Stimulated activated CD4-positive, alpha-beta T cell treated with anti-CD3 and anti-CD28 coated beads, Interleukin-2, amount 100 ng/mL, for 48 hours (primary cell): ENCODE data around the gene OLFM1.
"Not testable (repeated sequence)": the region's sequence is repeated elsewhere in the genome, so short reads cannot be mapped to it uniquely, and the experiment has no call there.

Experiments
- DNase-seq, 2 donors: peaks; one replicate each; pipeline ENCODE4 v3.0.0-alpha.2; 2020

The OLFM1 gene

GRCh38 chr9:135156525-135157510, 69.3 kb downstream of the OLFM1 start:
- DNase-seq = peak; percentile 8 to 13

- no peak for DNase-seq
These were observed 70.5 kb downstream of the OLFM1 start for GRCh38 chr9:135157856-135158563.

DNA sequence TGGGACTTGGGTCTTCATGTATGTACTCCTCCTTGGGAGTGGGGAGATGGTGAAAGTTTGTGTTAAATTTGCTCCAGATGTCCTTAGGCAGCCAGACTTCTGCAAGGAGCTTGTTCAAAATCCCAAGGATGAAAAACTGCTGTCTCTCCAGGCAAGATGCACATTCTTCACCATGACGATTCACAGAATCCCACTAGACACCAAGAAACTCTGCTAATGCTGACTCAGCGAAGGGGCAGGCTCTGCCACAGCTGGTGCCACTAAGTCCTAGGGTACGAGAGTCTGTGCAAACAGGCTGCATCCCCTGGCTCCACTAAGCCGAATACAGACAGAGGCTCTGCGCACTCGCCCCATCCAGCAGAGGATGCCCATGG, 71.1 kb downstream of the OLFM1 start:
- DNase-seq = no peak

DNA sequence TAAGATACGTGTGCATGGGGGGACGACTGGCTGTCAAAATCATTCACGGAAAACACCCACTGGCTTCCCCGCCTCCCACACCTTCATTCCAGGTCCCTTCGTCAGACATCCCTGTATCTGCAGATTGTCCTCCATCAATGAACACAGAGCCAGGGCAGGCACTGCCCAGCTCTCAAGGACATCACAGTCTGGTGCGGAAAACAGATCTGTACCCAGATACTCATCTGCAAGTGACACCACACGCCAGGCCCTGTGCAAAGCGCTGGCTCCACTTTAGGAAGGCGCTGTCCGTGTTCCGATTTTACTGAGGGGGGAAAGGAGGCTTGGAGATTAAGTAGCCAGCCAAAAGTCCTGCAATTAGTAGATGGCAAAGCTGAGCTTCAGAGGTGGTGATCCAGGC, 72.3 kb downstream of the OLFM1 start:
- no peak for DNase-seq

DNA sequence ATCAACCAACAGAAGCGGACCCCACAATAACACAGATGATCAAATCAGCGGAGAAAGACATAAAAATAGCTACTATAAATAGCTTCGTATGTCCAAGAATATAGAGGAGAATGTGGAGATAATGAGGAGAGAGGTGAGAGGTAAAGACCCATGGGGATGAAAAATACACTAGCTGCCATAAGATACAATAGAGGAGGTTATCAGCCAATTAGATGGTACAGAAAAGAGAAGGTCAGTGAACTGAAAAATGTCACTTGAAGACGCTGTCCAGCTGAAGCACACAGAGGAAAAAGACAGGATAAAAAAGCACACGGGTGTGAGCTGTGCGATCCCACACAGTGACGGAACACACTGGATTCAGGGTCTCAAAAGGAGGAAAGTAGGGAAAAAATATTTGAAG, 73.4 kb downstream of the OLFM1 start:
- DNase-seq = no peak

- DNase-seq = not testable (repeated sequence)
These were observed 75.1 kb downstream of the OLFM1 start for GRCh38 chr9:135162599-135162998.

DNA sequence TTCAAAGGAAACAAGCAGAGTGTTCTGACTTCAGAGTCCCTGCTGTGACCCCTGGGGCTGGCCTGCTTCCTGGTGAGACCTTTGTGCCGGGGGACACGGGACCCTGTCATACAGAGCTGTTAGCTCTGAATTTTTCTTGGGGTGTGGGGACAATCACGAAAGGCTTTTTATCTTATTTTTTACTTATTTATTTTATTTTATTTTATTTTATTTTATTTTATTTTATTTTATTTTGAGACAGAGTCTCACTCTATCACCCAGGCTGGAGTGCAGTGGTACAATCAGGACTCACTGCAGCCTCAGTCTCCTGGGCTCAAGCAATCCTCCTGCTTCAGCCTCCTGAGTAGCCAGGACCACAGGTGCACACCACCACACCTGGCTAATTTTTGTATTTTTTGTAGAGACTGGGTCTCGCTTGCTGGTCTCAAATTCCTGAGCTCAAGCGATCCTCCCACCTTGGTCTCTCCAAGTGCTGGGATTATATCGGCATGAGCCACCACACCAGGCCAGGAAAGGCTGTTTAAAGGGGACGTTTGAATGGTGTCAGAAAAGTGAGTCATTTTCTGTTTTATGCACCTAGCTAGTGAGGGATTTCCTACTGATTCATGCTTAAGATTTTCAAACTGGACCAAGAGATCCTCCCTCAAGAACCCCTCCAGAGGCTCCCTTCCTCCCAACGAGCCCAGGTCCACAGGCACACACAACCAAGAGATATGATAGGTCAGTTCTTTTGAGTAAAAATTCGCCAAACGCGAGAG, 75.7 kb downstream of the OLFM1 start:
- DNase-seq = no peak

DNA sequence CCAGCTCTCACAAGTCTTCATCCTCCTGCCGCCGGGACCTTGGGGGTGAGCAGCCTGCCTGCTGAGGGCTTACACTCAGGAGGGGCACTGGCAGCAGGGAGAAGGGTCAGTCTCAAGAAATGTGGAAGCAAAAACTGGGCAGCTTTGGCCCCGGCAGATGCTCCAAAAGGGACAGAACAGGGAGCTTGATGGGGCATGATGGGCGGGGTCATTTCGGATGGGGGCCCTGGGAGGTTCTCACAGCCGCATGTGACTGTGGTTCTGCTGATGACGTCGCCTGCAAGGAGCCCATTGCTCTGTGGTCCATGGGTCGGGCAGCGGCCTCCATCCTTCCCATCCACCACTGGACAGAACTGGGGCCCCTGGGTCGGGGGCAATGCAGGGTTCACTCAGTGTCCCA, 76.6 kb downstream of the OLFM1 start:
- no peak for DNase-seq

- no peak for DNase-seq
These were observed 77.7 kb downstream of the OLFM1 start for GRCh38 chr9:135165003-135165711.

DNA sequence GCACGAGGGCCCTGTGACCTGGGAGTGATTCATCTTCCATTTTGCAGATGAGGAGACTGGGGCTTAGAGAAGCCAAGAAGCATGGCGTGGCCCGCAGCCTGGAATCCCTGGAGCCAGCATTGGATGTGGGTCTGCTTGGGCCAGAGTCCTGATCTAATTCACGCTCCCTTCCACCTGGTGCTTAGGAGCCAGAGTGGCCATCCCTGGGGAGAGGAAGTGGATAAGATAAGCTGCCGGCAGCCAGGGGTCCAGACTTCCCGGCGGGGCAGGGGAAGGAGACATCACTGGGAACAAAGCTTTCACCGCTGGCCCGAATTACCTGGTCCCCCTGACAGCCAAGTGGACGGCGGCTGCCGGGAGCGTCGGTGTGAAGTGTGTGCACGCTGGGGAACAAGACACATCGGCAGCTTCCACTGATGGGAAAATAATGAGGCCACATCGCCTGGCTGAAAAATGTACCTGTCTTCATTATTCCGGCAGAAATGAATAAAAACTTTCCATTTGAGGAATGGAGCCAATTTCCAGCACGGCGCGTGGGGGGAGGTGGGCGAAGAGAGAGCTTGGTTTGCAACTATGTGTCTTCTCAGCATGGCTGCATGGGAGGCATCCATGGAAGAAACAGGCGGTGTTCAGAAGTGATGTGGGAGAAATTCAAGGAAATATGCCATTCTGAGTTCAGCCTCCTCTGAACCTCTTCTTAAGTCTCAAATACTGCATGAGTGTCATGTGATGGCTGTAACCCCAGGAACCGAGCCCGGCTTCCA, 78.5 kb downstream of the OLFM1 start:
- DNase-seq = no peak

DNA sequence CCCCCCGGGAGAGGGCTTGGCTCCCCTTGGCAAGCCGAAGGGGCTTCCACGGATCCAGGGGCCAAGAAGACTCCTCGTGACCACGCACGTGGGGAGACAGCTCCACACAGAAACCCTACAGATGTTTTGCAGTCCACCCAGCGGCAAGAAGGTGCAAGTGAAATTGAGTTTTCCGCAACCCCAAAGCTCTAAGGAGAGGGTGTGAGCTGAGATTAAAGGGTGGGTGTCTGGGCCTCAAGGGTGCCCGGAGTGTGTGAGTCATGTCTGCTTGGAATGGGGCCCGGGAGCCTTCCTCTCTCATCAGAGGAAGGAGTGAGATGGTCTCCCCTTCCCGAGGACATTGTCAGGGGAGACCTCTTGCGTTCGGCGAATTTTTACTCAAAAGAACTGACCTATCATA, 79.1 kb downstream of the OLFM1 start:
- DNase-seq = no peak

- no peak for DNase-seq
These were observed 79.9 kb downstream of the OLFM1 start for GRCh38 chr9:135167356-135167755.

GRCh38 chr9:135167849-135168655, 80.6 kb downstream of the OLFM1 start:
- no peak for DNase-seq

DNA sequence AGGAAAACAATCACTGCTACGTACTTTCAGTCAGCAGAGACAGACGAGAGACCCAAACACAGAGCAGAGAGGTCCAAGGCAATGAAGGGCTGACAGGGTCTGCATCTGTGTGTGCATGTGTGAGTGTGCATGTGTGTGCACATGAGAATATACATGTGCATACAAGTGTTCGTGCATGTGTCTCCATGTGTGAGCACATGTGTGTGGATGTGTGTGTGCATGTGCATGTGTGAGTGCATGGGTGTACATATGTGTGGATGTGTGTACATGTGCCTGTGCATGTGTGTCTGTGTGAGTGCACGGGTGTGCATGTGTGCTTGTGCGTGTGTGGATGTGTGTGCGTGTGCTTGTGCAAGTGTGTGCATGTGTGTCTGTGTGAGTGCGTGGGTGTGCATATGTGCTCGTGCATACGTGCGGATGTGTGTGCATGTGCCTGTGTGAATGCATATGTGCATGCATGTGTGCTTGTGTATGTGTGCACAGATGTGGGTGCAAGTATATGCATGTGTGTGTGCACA, 82.3 kb downstream of the OLFM1 start:
- DNase-seq = no peak

- no peak for DNase-seq
These were observed 83.1 kb downstream of the OLFM1 start for GRCh38 chr9:135170535-135170934.
